Neural progenitor cell (in vitro differentiated cells): ENCODE measurements around the gene CAPN12. TPM values are rescaled to one million over a fixed set of nuclear protein-coding genes. Genes with fewer than 3 reads are reported as not detected.
A peak's percentile ranks its signal among the peaks of the same experiment; 100 is the strongest.

Source experiments
- DNase-seq: peaks from one replicate; pipeline ENCODE4 v3.0.0-alpha.2; 2016; ENCODE audit warnings: low spot score
- H2AFZ ChIP-seq: fragments of 200-600 bp; sonication (generic); replicated peaks from 2 replicates; pipeline ENCODE4 v1.6.1; 2016; ENCODE audit warnings: antibody characterized with exemption
- H3F3A ChIP-seq: fragments of 200-600 bp; sonication (generic); 2 replicates; pipeline ENCODE4 v1.6.1; 2016; ENCODE audit warnings: antibody characterized with exemption, low read depth
- H3K27ac ChIP-seq: fragments of 200-600 bp; sonication (generic); 2 replicates; pipeline ENCODE4 v1.5.1; 2016; ENCODE audit warnings: mild to moderate bottlenecking
- H3K27me3 ChIP-seq: fragments of 200-600 bp; sonication (generic); 2 replicates; pipeline ENCODE4 v1.6.1; 2016; ENCODE audit warnings: mild to moderate bottlenecking, moderate library complexity
- H3K36me3 ChIP-seq: fragments of 200-600 bp; sonication (generic); 2 replicates; pipeline ENCODE4 v1.5.1; 2016
- H3K4me1 ChIP-seq: fragments of 200-600 bp; sonication (generic); 2 replicates; pipeline ENCODE4 v1.6.1; 2016; ENCODE audit warnings: mixed run types
- H3K4me2 ChIP-seq: fragments of 200-600 bp; sonication (generic); 2 replicates; pipeline ENCODE4 v1.6.1; 2016
- H3K4me3 ChIP-seq: fragments of 200-600 bp; sonication (generic); 2 replicates; pipeline ENCODE4 v1.5.1; 2016
- H3K79me2 ChIP-seq: fragments of 200-600 bp; sonication (generic); 2 replicates; pipeline ENCODE4 v1.6.1; 2016; ENCODE audit warnings: low read depth
- H3K9ac ChIP-seq: fragments of 200-600 bp; sonication (generic); 2 replicates; pipeline ENCODE4 v1.6.1; 2016
- H3K9me3 ChIP-seq: fragments of 200-600 bp; sonication (generic); 2 replicates; pipeline ENCODE4 v1.5.1; 2016; ENCODE audit warnings: low read depth
- H4K20me1 ChIP-seq: fragments of 200-600 bp; sonication (generic); 2 replicates; pipeline ENCODE4 v1.6.1; 2016; ENCODE audit warnings: low read depth
- H3K27ac Mint-ChIP-seq: 3 replicates; pipeline ENCODE4 v1.8.0; 2021; ENCODE audit warnings: mixed read lengths
- H3K27me3 Mint-ChIP-seq: 2 replicates; pipeline ENCODE4 v1.8.0; 2022; ENCODE audit warnings: low read depth, mild to moderate bottlenecking, inconsistent platforms, moderate library complexity, mixed read lengths; ENCODE audit not compliant: insufficient read depth
- H3K36me3 Mint-ChIP-seq: 3 replicates; pipeline ENCODE4 v1.8.0; 2021; ENCODE audit warnings: mixed read lengths
- H3K4me1 Mint-ChIP-seq: 3 replicates; pipeline ENCODE4 v1.8.0; 2021; ENCODE audit warnings: mixed read lengths
- H3K4me3 Mint-ChIP-seq: 3 replicates; pipeline ENCODE4 v1.8.0; 2021; ENCODE audit warnings: mild to moderate bottlenecking, moderate library complexity, mixed read lengths
- H3K9me3 Mint-ChIP-seq: 3 replicates; pipeline ENCODE4 v1.8.0; 2020; ENCODE audit warnings: mixed read lengths
- CTCF ChIP-seq: fragments of 200-600 bp; sonication (generic); IDR thresholded peaks from 2 replicates; pipeline ENCODE4 v1.5.1; 2017; ENCODE audit warnings: antibody characterized with exemption, mild to moderate bottlenecking
- EZH2 ChIP-seq: fragments of 200-600 bp; sonication (generic); IDR thresholded peaks from 2 replicates; pipeline ENCODE4 v1.6.1; 2017; ENCODE audit warnings: antibody characterized with exemption, mild to moderate bottlenecking, moderate library complexity
- EZH2phosphoT487 ChIP-seq: fragments of 200-600 bp; sonication (generic); IDR thresholded peaks from 2 replicates; pipeline ENCODE4 v1.6.1; 2017; ENCODE audit warnings: antibody characterized with exemption
- total RNA-seq: library from RNA; depleted of rRNA; stranded (reverse); fragments of >200 nt; gene quantifications from 2 replicates; pipeline ENCODE4 v1.2.3, GENCODE V29; 2015; ENCODE audit warnings: low replicate concordance

The CAPN12 gene
- total RNA-seq, 1 donor from 2014 or later: 1.0 TPM

- no peak overlapping the region for H3K9ac ChIP-seq
- Mint-ChIP-seq H3K27me3 (peaks cover 6% of the 10 kb centered on the region), H3K9me3 (peaks cover 2% of the 10 kb centered on the region), H3K36me3 (peaks cover 9% of the 10 kb centered on the region), H3K4me3 (peak overlapping the region; percentile 55), H3K4me1 (peaks cover 70% of the 10 kb centered on the region), H3K27ac (peak overlapping the region; percentile 96)
- H3K4me3 ChIP-seq: no peak overlapping the region
- peak; percentile 87 for DNase-seq
- peaks cover 78% of the 10 kb centered on the region for H4K20me1 ChIP-seq
- H3F3A ChIP-seq: peaks cover 30% of the 10 kb centered on the region
- no peak for TF ChIP-seq EZH2
- peak; percentile 13 for TF ChIP-seq EZH2phosphoT487
- TF ChIP-seq CTCF: no peak
- peak overlapping the region; percentile 99 for H3K27ac ChIP-seq
- H3K9me3 ChIP-seq: no peaks in the 10 kb centered on the region
- H3K4me2 ChIP-seq: peak overlapping the region; percentile 62
- H3K79me2 ChIP-seq: peaks cover 88% of the 10 kb centered on the region
- peaks cover 40% of the 10 kb centered on the region for H3K4me1 ChIP-seq
- no peaks in the 10 kb centered on the region for H3K36me3 ChIP-seq
- H2AFZ ChIP-seq: no peak overlapping the region
- no peaks in the 10 kb centered on the region for H3K27me3 ChIP-seq
These were observed 50.7 kb downstream of the CAPN12 start for GRCh38 chr19:38693380-38694223.

GRCh38 chr19:38692458-38693379, 51.6 kb downstream of the CAPN12 start:
- H3K4me3 Mint-ChIP-seq: peak overlapping the region; percentile 57
- H3K27me3 Mint-ChIP-seq: peaks cover 6% of the 10 kb centered on the region
- H3K9ac ChIP-seq: peak overlapping the region; percentile 5

More at GRCh38 chr19:38692458-38693379, 51.6 kb downstream of the CAPN12 start:
- TF ChIP-seq CTCF (no peak), EZH2phosphoT487 (peak; percentile 45)
- Mint-ChIP-seq H3K9me3 (peaks cover 2% of the 10 kb centered on the region), H3K36me3 (peaks cover 10% of the 10 kb centered on the region), H3K27ac (peak overlapping the region; percentile 96), H3K4me1 (peaks cover 61% of the 10 kb centered on the region)
- no peak overlapping the region for H3K4me3 ChIP-seq
- peaks cover 31% of the 10 kb centered on the region for H3K4me1 ChIP-seq
- peak overlapping the region; percentile 99 for H3K27ac ChIP-seq
- H4K20me1 ChIP-seq: peaks cover 73% of the 10 kb centered on the region
- H3K9me3 ChIP-seq: no peaks in the 10 kb centered on the region
- peaks cover 88% of the 10 kb centered on the region for H3K79me2 ChIP-seq
- peak; percentile 22 for DNase-seq
- H3F3A ChIP-seq: peaks cover 30% of the 10 kb centered on the region
- H3K27me3 ChIP-seq: no peaks in the 10 kb centered on the region
- H3K4me2 ChIP-seq: peak overlapping the region; percentile 62
- no peak overlapping the region for H2AFZ ChIP-seq
- H3K36me3 ChIP-seq: no peaks in the 10 kb centered on the region
